ENCODE measurements around the gene MYRIP. TPM values are rescaled to one million over a fixed set of nuclear protein-coding genes. Genes with fewer than 3 reads are reported as not detected.

Gene MYRIP
- total RNA-seq, 2 experiments from 2014 or later = not detected

- Mint-ChIP-seq H3K4me1 (ENCODE audit: low read depth) (no peaks in the 10 kb centered on the region), H3K27me3 (ENCODE audit: low read depth) (peaks cover 2% of the 10 kb centered on the region), H3K36me3 (ENCODE audit: low read depth) (no peaks in the 10 kb centered on the region), H3K9me3 (peaks cover 2% of the 10 kb centered on the region), H3K27ac (no peak overlapping the region), H3K4me3 (no peak overlapping the region)
- intact Hi-C loops (cut with micrococcal nuclease) = no loop called here
- no peak for DNase-seq
- CTCF ChIA-PET = no interaction called here
These were observed 153.2 kb downstream of the MYRIP start for GRCh38 chr3:39962581-39962980.

GRCh38 chr3:39965461-39965860 lies 156.1 kb downstream of the MYRIP start:
- H3K4me3 Mint-ChIP-seq = no peak overlapping the region
- no peak overlapping the region for H3K27ac Mint-ChIP-seq
- no peak for DNase-seq
- CTCF ChIA-PET = no interaction called here
- no peaks in the 10 kb centered on the region for H3K4me1 Mint-ChIP-seq (ENCODE audit: low read depth)
- H3K36me3 Mint-ChIP-seq (ENCODE audit: low read depth) = no peaks in the 10 kb centered on the region
- H3K9me3 Mint-ChIP-seq = no peaks in the 10 kb centered on the region
- intact Hi-C loops (cut with micrococcal nuclease) = no loop called here
- peaks cover 2% of the 10 kb centered on the region for H3K27me3 Mint-ChIP-seq (ENCODE audit: low read depth)

GRCh38 chr3:39965997-39966396 lies 156.6 kb downstream of the MYRIP start:
- Mint-ChIP-seq H3K4me3 (no peak overlapping the region), H3K27me3 (ENCODE audit: low read depth) (peaks cover 3% of the 10 kb centered on the region), H3K4me1 (ENCODE audit: low read depth) (no peaks in the 10 kb centered on the region), H3K9me3 (no peaks in the 10 kb centered on the region), H3K27ac (no peak overlapping the region), H3K36me3 (ENCODE audit: low read depth) (no peaks in the 10 kb centered on the region)
- no peak for DNase-seq
- CTCF ChIA-PET = no interaction called here
- intact Hi-C loops (cut with micrococcal nuclease) = no loop called here

GRCh38 chr3:39970982-39971381 lies 161.6 kb downstream of the MYRIP start:
- Mint-ChIP-seq H3K27me3 (ENCODE audit: low read depth) (peaks cover 3% of the 10 kb centered on the region), H3K27ac (no peak overlapping the region), H3K36me3 (ENCODE audit: low read depth) (no peaks in the 10 kb centered on the region), H3K4me1 (ENCODE audit: low read depth) (no peaks in the 10 kb centered on the region), H3K9me3 (no peaks in the 10 kb centered on the region), H3K4me3 (no peak overlapping the region)
- DNase-seq = no peak
- CTCF ChIA-PET = no interaction called here
- intact Hi-C loops (cut with micrococcal nuclease) = no loop called here

- intact Hi-C loops (cut with micrococcal nuclease) = no loop called here
- no peaks in the 10 kb centered on the region for H3K4me1 Mint-ChIP-seq (ENCODE audit: low read depth)
- H3K27me3 Mint-ChIP-seq (ENCODE audit: low read depth) = peaks cover 5% of the 10 kb centered on the region
- no peak overlapping the region for H3K4me3 Mint-ChIP-seq
- no peak for DNase-seq
- no peaks in the 10 kb centered on the region for H3K9me3 Mint-ChIP-seq
- H3K27ac Mint-ChIP-seq = no peak overlapping the region
- H3K36me3 Mint-ChIP-seq (ENCODE audit: low read depth) = no peaks in the 10 kb centered on the region
- CTCF ChIA-PET = no interaction called here
These were observed 162.2 kb downstream of the MYRIP start for GRCh38 chr3:39971559-39972031.

- intact Hi-C loops (cut with micrococcal nuclease) = no loop called here
- Mint-ChIP-seq H3K27ac (no peak overlapping the region), H3K9me3 (no peaks in the 10 kb centered on the region), H3K27me3 (ENCODE audit: low read depth) (peaks cover 5% of the 10 kb centered on the region), H3K4me1 (ENCODE audit: low read depth) (no peaks in the 10 kb centered on the region), H3K36me3 (ENCODE audit: low read depth) (no peaks in the 10 kb centered on the region), H3K4me3 (no peak overlapping the region)
- no peak for DNase-seq
- CTCF ChIA-PET = no interaction called here
These were observed 163.1 kb downstream of the MYRIP start for GRCh38 chr3:39972508-39972907.

- peaks cover 5% of the 10 kb centered on the region for H3K27me3 Mint-ChIP-seq (ENCODE audit: low read depth)
- H3K4me1 Mint-ChIP-seq (ENCODE audit: low read depth) = no peaks in the 10 kb centered on the region
- intact Hi-C loops (cut with micrococcal nuclease) = no loop called here
- no peak for DNase-seq
- H3K4me3 Mint-ChIP-seq = no peak overlapping the region
- no peak overlapping the region for H3K27ac Mint-ChIP-seq
- CTCF ChIA-PET = no interaction called here
- no peaks in the 10 kb centered on the region for H3K9me3 Mint-ChIP-seq
- H3K36me3 Mint-ChIP-seq (ENCODE audit: low read depth) = no peaks in the 10 kb centered on the region
These were observed 167.8 kb downstream of the MYRIP start for GRCh38 chr3:39977058-39977794.

GRCh38 chr3:39978308-39978707 lies 168.9 kb downstream of the MYRIP start:
- no peaks in the 10 kb centered on the region for H3K4me1 Mint-ChIP-seq (ENCODE audit: low read depth)
- H3K4me3 Mint-ChIP-seq = no peak overlapping the region
- intact Hi-C loops (cut with micrococcal nuclease) = no loop called here
- H3K27me3 Mint-ChIP-seq (ENCODE audit: low read depth) = peaks cover 5% of the 10 kb centered on the region
- no peak for DNase-seq
- no peaks in the 10 kb centered on the region for H3K9me3 Mint-ChIP-seq
- H3K36me3 Mint-ChIP-seq (ENCODE audit: low read depth) = no peaks in the 10 kb centered on the region
- no peak overlapping the region for H3K27ac Mint-ChIP-seq
- CTCF ChIA-PET = interaction anchor here (1.2 kb wide), 1 partner anchor 27 kb away, joined by 3 read pairs; no protein-coding TSS in a partner anchor

GRCh38 chr3:39980058-39980457 lies 170.6 kb downstream of the MYRIP start:
- no peak for DNase-seq
- H3K4me1 Mint-ChIP-seq (ENCODE audit: low read depth) = no peaks in the 10 kb centered on the region
- no peaks in the 10 kb centered on the region for H3K9me3 Mint-ChIP-seq
- no peaks in the 10 kb centered on the region for H3K36me3 Mint-ChIP-seq (ENCODE audit: low read depth)
- CTCF ChIA-PET = no interaction called here
- H3K4me3 Mint-ChIP-seq = no peak overlapping the region
- no peak overlapping the region for H3K27ac Mint-ChIP-seq
- intact Hi-C loops (cut with micrococcal nuclease) = no loop called here
- peaks cover 5% of the 10 kb centered on the region for H3K27me3 Mint-ChIP-seq (ENCODE audit: low read depth)

GRCh38 chr3:39980781-39981180 lies 171.4 kb downstream of the MYRIP start:
- Mint-ChIP-seq H3K4me3 (no peak overlapping the region), H3K36me3 (ENCODE audit: low read depth) (no peaks in the 10 kb centered on the region), H3K27ac (no peak overlapping the region), H3K9me3 (no peaks in the 10 kb centered on the region), H3K4me1 (ENCODE audit: low read depth) (no peaks in the 10 kb centered on the region), H3K27me3 (ENCODE audit: low read depth) (peaks cover 5% of the 10 kb centered on the region)
- CTCF ChIA-PET = no interaction called here
- no peak for DNase-seq
- intact Hi-C loops (cut with micrococcal nuclease) = no loop called here

- intact Hi-C loops (cut with micrococcal nuclease) = no loop called here
- peaks cover 3% of the 10 kb centered on the region for H3K27me3 Mint-ChIP-seq (ENCODE audit: low read depth)
- no peak overlapping the region for H3K27ac Mint-ChIP-seq
- no peaks in the 10 kb centered on the region for H3K4me1 Mint-ChIP-seq (ENCODE audit: low read depth)
- no peak overlapping the region for H3K4me3 Mint-ChIP-seq
- no peaks in the 10 kb centered on the region for H3K9me3 Mint-ChIP-seq
- CTCF ChIA-PET = no interaction called here
- no peak for DNase-seq
- no peaks in the 10 kb centered on the region for H3K36me3 Mint-ChIP-seq (ENCODE audit: low read depth)
These were observed 172.3 kb downstream of the MYRIP start for GRCh38 chr3:39981547-39982184.

- CTCF ChIA-PET = no interaction called here
- H3K4me3 Mint-ChIP-seq = no peak overlapping the region
These were observed 173.4 kb downstream of the MYRIP start for GRCh38 chr3:39982665-39983357.

More at GRCh38 chr3:39982665-39983357, 173.4 kb downstream of the MYRIP start:
- intact Hi-C loops (cut with micrococcal nuclease) = no loop called here
- H3K9me3 Mint-ChIP-seq = no peaks in the 10 kb centered on the region
- no peak for DNase-seq
- no peaks in the 10 kb centered on the region for H3K4me1 Mint-ChIP-seq (ENCODE audit: low read depth)
- no peaks in the 10 kb centered on the region for H3K36me3 Mint-ChIP-seq (ENCODE audit: low read depth)
- peaks cover 3% of the 10 kb centered on the region for H3K27me3 Mint-ChIP-seq (ENCODE audit: low read depth)
- no peak overlapping the region for H3K27ac Mint-ChIP-seq
